ENCODE results near the gene GRK2. TPM values are rescaled to one million over a fixed set of nuclear protein-coding genes. Genes with fewer than 3 reads are reported as not detected.

GRK2 gene
- total and polyA plus RNA-seq, 2 of the 13 experiments (the other 11 are each of a cell fraction or from before 2014, with no cell fraction given): 31.3 to 42.4 TPM

DNA sequence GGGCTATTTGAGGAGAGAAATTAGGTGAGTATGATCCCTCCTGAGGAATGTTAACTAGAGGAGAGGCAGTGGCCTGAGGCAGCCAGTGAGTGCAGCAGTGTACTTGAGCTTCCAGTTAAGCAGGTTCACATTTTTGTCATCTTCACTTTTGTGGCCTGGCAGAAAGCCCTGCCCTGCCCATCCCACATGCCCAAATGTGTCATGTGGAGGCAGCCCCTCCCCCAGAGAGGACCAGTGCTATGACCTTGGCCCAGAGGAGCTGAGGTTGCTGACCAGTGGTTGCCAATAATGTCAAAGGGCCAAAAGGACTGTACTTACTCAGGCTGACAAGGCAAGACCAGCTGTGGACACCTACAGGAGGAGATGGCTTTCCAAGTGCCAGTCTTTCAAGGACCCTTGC lies 17.6 kb upstream of the GRK2 start (continued):
- TF ChIP-seq, protein P1, sequence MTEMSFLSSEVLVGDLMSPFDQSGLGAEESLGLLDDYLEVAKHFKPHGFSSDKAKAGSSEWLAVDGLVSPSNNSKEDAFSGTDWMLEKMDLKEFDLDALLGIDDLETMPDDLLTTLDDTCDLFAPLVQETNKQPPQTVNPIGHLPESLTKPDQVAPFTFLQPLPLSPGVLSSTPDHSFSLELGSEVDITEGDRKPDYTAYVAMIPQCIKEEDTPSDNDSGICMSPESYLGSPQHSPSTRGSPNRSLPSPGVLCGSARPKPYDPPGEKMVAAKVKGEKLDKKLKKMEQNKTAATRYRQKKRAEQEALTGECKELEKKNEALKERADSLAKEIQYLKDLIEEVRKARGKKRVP (CRISPR knock-in tag; IDR thresholded peaks at IDR 0.05): no peak
- TF ChIP-seq SAP130 (CRISPR knock-in tag; IDR thresholded peaks at IDR 0.05; ENCODE audit: low read depth): peak; percentile 57; the same call in 1 of the 2 replicates
- TF ChIP-seq DMAP1 (CRISPR knock-in tag; IDR thresholded peaks at IDR 0.05): 0 out of 2 replicates have a peak, but pooled peaks have one; percentile 26
- TF ChIP-seq, protein P2, sequence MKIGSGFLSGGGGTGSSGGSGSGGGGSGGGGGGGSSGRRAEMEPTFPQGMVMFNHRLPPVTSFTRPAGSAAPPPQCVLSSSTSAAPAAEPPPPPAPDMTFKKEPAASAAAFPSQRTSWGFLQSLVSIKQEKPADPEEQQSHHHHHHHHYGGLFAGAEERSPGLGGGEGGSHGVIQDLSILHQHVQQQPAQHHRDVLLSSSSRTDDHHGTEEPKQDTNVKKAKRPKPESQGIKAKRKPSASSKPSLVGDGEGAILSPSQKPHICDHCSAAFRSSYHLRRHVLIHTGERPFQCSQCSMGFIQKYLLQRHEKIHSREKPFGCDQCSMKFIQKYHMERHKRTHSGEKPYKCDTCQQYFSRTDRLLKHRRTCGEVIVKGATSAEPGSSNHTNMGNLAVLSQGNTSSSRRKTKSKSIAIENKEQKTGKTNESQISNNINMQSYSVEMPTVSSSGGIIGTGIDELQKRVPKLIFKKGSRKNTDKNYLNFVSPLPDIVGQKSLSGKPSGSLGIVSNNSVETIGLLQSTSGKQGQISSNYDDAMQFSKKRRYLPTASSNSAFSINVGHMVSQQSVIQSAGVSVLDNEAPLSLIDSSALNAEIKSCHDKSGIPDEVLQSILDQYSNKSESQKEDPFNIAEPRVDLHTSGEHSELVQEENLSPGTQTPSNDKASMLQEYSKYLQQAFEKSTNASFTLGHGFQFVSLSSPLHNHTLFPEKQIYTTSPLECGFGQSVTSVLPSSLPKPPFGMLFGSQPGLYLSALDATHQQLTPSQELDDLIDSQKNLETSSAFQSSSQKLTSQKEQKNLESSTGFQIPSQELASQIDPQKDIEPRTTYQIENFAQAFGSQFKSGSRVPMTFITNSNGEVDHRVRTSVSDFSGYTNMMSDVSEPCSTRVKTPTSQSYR (CRISPR knock-in tag; IDR thresholded peaks at IDR 0.05; ENCODE audit: borderline replicate concordance): peak; percentile 81; the same call in 1 of the 2 replicates
- TF ChIP-seq, protein P3, sequence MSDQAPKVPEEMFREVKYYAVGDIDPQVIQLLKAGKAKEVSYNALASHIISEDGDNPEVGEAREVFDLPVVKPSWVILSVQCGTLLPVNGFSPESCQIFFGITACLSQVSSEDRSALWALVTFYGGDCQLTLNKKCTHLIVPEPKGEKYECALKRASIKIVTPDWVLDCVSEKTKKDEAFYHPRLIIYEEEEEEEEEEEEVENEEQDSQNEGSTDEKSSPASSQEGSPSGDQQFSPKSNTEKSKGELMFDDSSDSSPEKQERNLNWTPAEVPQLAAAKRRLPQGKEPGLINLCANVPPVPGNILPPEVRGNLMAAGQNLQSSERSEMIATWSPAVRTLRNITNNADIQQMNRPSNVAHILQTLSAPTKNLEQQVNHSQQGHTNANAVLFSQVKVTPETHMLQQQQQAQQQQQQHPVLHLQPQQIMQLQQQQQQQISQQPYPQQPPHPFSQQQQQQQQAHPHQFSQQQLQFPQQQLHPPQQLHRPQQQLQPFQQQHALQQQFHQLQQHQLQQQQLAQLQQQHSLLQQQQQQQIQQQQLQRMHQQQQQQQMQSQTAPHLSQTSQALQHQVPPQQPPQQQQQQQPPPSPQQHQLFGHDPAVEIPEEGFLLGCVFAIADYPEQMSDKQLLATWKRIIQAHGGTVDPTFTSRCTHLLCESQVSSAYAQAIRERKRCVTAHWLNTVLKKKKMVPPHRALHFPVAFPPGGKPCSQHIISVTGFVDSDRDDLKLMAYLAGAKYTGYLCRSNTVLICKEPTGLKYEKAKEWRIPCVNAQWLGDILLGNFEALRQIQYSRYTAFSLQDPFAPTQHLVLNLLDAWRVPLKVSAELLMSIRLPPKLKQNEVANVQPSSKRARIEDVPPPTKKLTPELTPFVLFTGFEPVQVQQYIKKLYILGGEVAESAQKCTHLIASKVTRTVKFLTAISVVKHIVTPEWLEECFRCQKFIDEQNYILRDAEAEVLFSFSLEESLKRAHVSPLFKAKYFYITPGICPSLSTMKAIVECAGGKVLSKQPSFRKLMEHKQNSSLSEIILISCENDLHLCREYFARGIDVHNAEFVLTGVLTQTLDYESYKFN (CRISPR knock-in tag; conservative IDR thresholded peaks at IDR 0.05): peak; percentile 44; the same call in 1 of the 2 replicates
- no peak for TF ChIP-seq ARID2 (CRISPR knock-in tag; IDR thresholded peaks at IDR 0.05; ENCODE audit: borderline replicate concordance)
- peak; percentile 71; the same call in 1 of the 2 replicates for TF ChIP-seq HNF4A (CRISPR knock-in tag; IDR thresholded peaks at IDR 0.05)
- peak; percentile 57; the same call in 1 of the 2 replicates for TF ChIP-seq NRL (CRISPR knock-in tag; IDR thresholded peaks at IDR 0.05; ENCODE audit: borderline replicate concordance)
- peak; percentile 23; the same call in 1 of the 2 replicates for TF ChIP-seq MXD4 (CRISPR knock-in tag; IDR thresholded peaks at IDR 0.05)
- TF ChIP-seq, protein P4, sequence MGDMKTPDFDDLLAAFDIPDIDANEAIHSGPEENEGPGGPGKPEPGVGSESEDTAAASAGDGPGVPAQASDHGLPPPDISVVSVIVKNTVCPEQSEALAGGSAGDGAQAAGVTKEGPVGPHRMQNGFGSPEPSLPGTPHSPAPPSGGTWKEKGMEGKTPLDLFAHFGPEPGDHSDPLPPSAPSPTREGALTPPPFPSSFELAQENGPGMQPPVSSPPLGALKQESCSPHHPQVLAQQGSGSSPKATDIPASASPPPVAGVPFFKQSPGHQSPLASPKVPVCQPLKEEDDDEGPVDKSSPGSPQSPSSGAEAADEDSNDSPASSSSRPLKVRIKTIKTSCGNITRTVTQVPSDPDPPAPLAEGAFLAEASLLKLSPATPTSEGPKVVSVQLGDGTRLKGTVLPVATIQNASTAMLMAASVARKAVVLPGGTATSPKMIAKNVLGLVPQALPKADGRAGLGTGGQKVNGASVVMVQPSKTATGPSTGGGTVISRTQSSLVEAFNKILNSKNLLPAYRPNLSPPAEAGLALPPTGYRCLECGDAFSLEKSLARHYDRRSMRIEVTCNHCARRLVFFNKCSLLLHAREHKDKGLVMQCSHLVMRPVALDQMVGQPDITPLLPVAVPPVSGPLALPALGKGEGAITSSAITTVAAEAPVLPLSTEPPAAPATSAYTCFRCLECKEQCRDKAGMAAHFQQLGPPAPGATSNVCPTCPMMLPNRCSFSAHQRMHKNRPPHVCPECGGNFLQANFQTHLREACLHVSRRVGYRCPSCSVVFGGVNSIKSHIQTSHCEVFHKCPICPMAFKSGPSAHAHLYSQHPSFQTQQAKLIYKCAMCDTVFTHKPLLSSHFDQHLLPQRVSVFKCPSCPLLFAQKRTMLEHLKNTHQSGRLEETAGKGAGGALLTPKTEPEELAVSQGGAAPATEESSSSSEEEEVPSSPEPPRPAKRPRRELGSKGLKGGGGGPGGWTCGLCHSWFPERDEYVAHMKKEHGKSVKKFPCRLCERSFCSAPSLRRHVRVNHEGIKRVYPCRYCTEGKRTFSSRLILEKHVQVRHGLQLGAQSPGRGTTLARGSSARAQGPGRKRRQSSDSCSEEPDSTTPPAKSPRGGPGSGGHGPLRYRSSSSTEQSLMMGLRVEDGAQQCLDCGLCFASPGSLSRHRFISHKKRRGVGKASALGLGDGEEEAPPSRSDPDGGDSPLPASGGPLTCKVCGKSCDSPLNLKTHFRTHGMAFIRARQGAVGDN (CRISPR knock-in tag; IDR thresholded peaks at IDR 0.05): peak; percentile 70
- TF ChIP-seq RBM22 (optimal IDR thresholded peaks at IDR 0.05; ENCODE audit: low read length): peak; percentile 63
- 0 out of 4 replicates have a peak, but pooled peaks of 1 of the 2 experiments have one; percentile 29 for TF ChIP-seq EP300 (IDR thresholded peaks at IDR 0.05; ENCODE audit: low read depth in 2 of 2, low read length in 2 of 2)
- no peak for TF ChIP-seq EP300 (CRISPR knock-in tag; IDR thresholded peaks at IDR 0.05; ENCODE audit: borderline replicate concordance)
- TF ChIP-seq SP1 (IDR thresholded peaks at IDR 0.05): no peak
- no peak for TF ChIP-seq SP1 (CRISPR knock-in tag; IDR thresholded peaks at IDR 0.05)
- 0 out of 2 replicates have a peak, but pooled peaks have one; percentile 38 for TF ChIP-seq ATF1 (CRISPR knock-in tag; IDR thresholded peaks at IDR 0.05)

Measured in HepG2 (cell line).